DOHH2 (cell line): ENCODE measurements around the gene ZSCAN18.

ENCODE experiments used
- H3F3A ChIP-seq: fragments of 200-600 bp; sonication (generic), shearing (Covaris generic); 2 replicates; pipeline ENCODE4 v1.6.0; 2016; ENCODE audit warnings: antibody characterized with exemption, mild to moderate bottlenecking; ENCODE audit not compliant: control insufficient read depth, insufficient read depth
- H3K27ac ChIP-seq: fragments of 200-600 bp; sonication (generic); 2 replicates; pipeline ENCODE4 v1.5.1; 2014; ENCODE audit warnings: low read depth, mild to moderate bottlenecking, low read length, moderate library complexity
- H3K27me3 ChIP-seq: fragments of 200-600 bp; sonication (generic); 2 replicates; pipeline ENCODE4 v1.6.1; 2014; ENCODE audit warnings: mild to moderate bottlenecking, low read length, mixed read lengths; ENCODE audit not compliant: control insufficient read depth
- H3K36me3 ChIP-seq: fragments of 200-600 bp; sonication (generic); 2 replicates; pipeline ENCODE4 v1.6.1; 2014; ENCODE audit warnings: mild to moderate bottlenecking, low read length, moderate library complexity, mixed read lengths; ENCODE audit not compliant: control insufficient read depth
- H3K4me1 ChIP-seq: fragments of 200-600 bp; sonication (generic); 2 replicates; pipeline ENCODE4 v1.6.1; 2014; ENCODE audit warnings: mild to moderate bottlenecking, low read length, mixed read lengths; ENCODE audit not compliant: control insufficient read depth
- H3K4me2 ChIP-seq: fragments of 200-600 bp; sonication (generic); 2 replicates; pipeline ENCODE4 v1.6.0; 2014; ENCODE audit warnings: mild to moderate bottlenecking, low read length, moderate library complexity
- H3K4me3 ChIP-seq: fragments of 200-600 bp; sonication (generic); 2 replicates; pipeline ENCODE4 v1.5.1; 2014; ENCODE audit warnings: mild to moderate bottlenecking, low read length, mixed read lengths
- H3K79me2 ChIP-seq: fragments of 200-600 bp; sonication (generic); 2 replicates; pipeline ENCODE4 v1.6.1; 2014; ENCODE audit warnings: mild to moderate bottlenecking, low read length, mixed read lengths; ENCODE audit not compliant: control insufficient read depth
- H3K9me2 ChIP-seq: fragments of 200-600 bp; sonication (generic); replicated peaks from 2 replicates; pipeline ENCODE4 v1.6.1; 2014; ENCODE audit warnings: mild to moderate bottlenecking, low read length, mixed read lengths; ENCODE audit not compliant: control insufficient read depth
- H3K9me3 ChIP-seq: fragments of 200-600 bp; sonication (generic); 2 replicates; pipeline ENCODE4 v1.6.1; 2014; ENCODE audit warnings: antibody characterized with exemption, low read length, mixed read lengths; ENCODE audit not compliant: control insufficient read depth, insufficient read depth
- H4K20me1 ChIP-seq: fragments of 200-600 bp; sonication (generic); 2 replicates; pipeline ENCODE4 v1.6.0; 2014; ENCODE audit warnings: low read depth, mild to moderate bottlenecking, antibody characterized with exemption, low read length, moderate library complexity; ENCODE audit not compliant: control insufficient read depth, insufficient read depth
- CTCF ChIP-seq: fragments of 200-600 bp; sonication (generic); IDR thresholded peaks from one replicate; pipeline ENCODE4 v1.5.1; 2014; ENCODE audit warnings: antibody characterized with exemption, mild to moderate bottlenecking, low read depth, low read length; ENCODE audit not compliant: poor library complexity, severe bottlenecking
- EZH2phosphoT487 ChIP-seq: fragments of 200-600 bp; sonication (generic); IDR thresholded peaks from 2 replicates; pipeline ENCODE4 v1.6.1; 2017; ENCODE audit warnings: borderline replicate concordance, mild to moderate bottlenecking, antibody characterized with exemption, low read length, moderate library complexity, mixed read lengths

ZSCAN18 gene

GRCh38 chr19:58059003-58059670 is 38.9 kb downstream of the ZSCAN18 start, which contains the start of gene ZNF135:
Gene ZNF135, plus strand, starts transcription at chr19:58059282. Its CDS starts 721 bp downstream, at chr19:58060003.
- Histone ChIP-seq H3K27me3 (no peaks in the 10 kb centered on the region), H3K4me1 (no peaks in the 10 kb centered on the region), H3K4me2 (no peak within 1 kb of the TSS), H3K9me3 (peaks cover 45% of the 10 kb centered on the region), H3K79me2 (no peaks in the 10 kb centered on the region), H3K9me2 (no peaks in the 10 kb centered on the region), H4K20me1 (no peaks in the 10 kb centered on the region), H3K27ac (no peak within 1 kb of the TSS), H3F3A (no peaks in the 10 kb centered on the region), H3K4me3 (no peak within 1 kb of the TSS), H3K36me3 (no peaks in the 10 kb centered on the region)
- TF ChIP-seq EZH2phosphoT487, result no peak
- TF ChIP-seq CTCF, result no peak

- no peaks in the 10 kb centered on the region for H3K36me3 ChIP-seq
- H3K9me2 ChIP-seq, result no peaks in the 10 kb centered on the region
- H3K27ac ChIP-seq, result no peak overlapping the region
- no peaks in the 10 kb centered on the region for H3K4me1 ChIP-seq
- no peak overlapping the region for H3K4me2 ChIP-seq
- TF ChIP-seq CTCF, result no peak
- no peak overlapping the region for H3K4me3 ChIP-seq
- H3F3A ChIP-seq, result no peaks in the 10 kb centered on the region
- no peaks in the 10 kb centered on the region for H3K27me3 ChIP-seq
- H3K9me3 ChIP-seq, result peaks cover 44% of the 10 kb centered on the region; the same call in 1 of the 2 replicates
- no peaks in the 10 kb centered on the region for H4K20me1 ChIP-seq
- H3K79me2 ChIP-seq, result no peaks in the 10 kb centered on the region
Observed at GRCh38 chr19:58058467-58058866, 39.6 kb downstream of the ZSCAN18 start.

- H3K36me3 ChIP-seq, result no peaks in the 10 kb centered on the region
- H3F3A ChIP-seq, result no peaks in the 10 kb centered on the region
- no peak overlapping the region for H3K4me3 ChIP-seq
- no peaks in the 10 kb centered on the region for H3K27me3 ChIP-seq
- H3K9me2 ChIP-seq, result no peaks in the 10 kb centered on the region
- no peaks in the 10 kb centered on the region for H4K20me1 ChIP-seq
- H3K4me2 ChIP-seq, result no peak overlapping the region
- no peak for TF ChIP-seq EZH2phosphoT487
- no peak for TF ChIP-seq CTCF
- H3K9me3 ChIP-seq, result peaks cover 55% of the 10 kb centered on the region; the same call in 1 of the 2 replicates
- H3K79me2 ChIP-seq, result no peaks in the 10 kb centered on the region
- H3K27ac ChIP-seq, result no peak overlapping the region
- H3K4me1 ChIP-seq, result no peaks in the 10 kb centered on the region
Observed at GRCh38 chr19:58056861-58057260, 41.2 kb downstream of the ZSCAN18 start.

GRCh38 chr19:58056261-58056660 is 41.8 kb downstream of the ZSCAN18 start:
- TF ChIP-seq EZH2phosphoT487 (no peak), CTCF (no peak)

More at GRCh38 chr19:58056261-58056660, 41.8 kb downstream of the ZSCAN18 start:
- Histone ChIP-seq H3K4me2 (no peak overlapping the region), H3K9me2 (no peaks in the 10 kb centered on the region), H3K36me3 (no peaks in the 10 kb centered on the region), H3K27ac (no peak overlapping the region), H3K4me1 (no peaks in the 10 kb centered on the region), H3K79me2 (no peaks in the 10 kb centered on the region), H3K9me3 (peaks cover 58% of the 10 kb centered on the region; the same call in 1 of the 2 replicates), H3K4me3 (no peak overlapping the region), H3F3A (no peaks in the 10 kb centered on the region), H4K20me1 (no peaks in the 10 kb centered on the region), H3K27me3 (no peaks in the 10 kb centered on the region)
